CD1c-positive myeloid dendritic cell (primary cell): ENCODE measurements around the gene MRPL55.

Experiments
- DNase-seq: peaks from one replicate; pipeline ENCODE4 v3.0.0-alpha.2; 2016; ENCODE audit errors: extremely low spot score

Gene MRPL55

GRCh38 chr1:228109073-228109961 is at the start of gene MRPL55:
Gene MRPL55 (minus strand): TSS chr1:228109299. CDS start chr1:228108260, 1,039 bp downstream.
- peak; percentile 99 for DNase-seq

GRCh38 chr1:228158151-228159007 is 49.3 kb upstream of the MRPL55 start:
- no peak for DNase-seq

DNA sequence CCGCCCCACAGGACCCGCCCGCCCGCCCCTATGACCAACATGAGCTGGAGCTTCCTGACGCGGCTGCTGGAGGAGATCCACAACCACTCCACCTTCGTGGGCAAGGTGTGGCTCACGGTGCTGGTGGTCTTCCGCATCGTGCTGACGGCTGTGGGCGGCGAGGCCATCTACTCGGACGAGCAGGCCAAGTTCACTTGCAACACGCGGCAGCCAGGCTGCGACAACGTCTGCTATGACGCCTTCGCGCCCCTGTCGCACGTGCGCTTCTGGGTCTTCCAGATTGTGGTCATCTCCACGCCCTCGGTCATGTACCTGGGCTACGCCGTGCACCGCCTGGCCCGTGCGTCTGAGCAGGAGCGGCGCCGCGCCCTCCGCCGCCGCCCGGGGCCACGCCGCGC is 48.6 kb upstream of the MRPL55 start:
- DNase-seq = no peak

DNA sequence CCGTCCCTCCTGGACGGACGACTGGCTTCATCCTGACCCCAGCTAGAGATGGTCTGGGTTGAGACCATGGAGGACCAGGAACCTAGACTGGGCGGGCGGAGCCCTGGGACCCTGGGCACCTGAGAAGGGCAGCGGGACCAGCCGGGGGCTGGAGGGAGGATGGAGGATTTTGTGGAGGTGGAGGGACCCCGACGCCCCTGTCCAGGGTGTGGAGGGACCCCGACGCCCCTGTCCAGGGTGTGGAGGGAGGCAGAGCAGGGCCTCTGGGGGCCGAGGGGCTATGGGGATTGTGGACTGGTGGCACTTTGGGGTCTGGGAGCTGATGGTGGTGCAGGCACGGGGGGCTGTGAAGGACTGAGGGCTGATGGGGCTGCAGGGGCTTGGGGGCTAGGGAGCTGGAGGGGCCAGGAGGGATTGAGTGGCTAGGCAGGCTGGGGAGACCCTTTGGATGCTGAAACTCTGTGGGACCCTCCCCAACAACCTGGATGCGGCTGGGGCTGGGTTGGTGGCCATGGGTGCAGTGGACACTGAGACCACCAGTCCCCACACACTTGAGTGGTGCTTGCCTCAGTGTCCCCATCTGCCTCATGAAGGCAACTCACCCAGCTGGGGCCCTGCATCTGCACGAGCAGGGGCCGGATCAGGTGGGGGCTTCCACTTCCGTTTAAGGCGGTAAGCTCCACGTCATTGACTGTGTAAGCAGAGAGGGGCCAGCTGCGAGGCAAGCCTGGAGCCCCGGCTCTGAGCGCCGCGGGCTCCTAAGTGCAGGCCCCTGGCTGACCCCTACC is 48.0 kb upstream of the MRPL55 start:
- DNase-seq = no peak

- no peak for DNase-seq
Measured at GRCh38 chr1:228156515-228156881, 47.4 kb upstream of the MRPL55 start.

DNA sequence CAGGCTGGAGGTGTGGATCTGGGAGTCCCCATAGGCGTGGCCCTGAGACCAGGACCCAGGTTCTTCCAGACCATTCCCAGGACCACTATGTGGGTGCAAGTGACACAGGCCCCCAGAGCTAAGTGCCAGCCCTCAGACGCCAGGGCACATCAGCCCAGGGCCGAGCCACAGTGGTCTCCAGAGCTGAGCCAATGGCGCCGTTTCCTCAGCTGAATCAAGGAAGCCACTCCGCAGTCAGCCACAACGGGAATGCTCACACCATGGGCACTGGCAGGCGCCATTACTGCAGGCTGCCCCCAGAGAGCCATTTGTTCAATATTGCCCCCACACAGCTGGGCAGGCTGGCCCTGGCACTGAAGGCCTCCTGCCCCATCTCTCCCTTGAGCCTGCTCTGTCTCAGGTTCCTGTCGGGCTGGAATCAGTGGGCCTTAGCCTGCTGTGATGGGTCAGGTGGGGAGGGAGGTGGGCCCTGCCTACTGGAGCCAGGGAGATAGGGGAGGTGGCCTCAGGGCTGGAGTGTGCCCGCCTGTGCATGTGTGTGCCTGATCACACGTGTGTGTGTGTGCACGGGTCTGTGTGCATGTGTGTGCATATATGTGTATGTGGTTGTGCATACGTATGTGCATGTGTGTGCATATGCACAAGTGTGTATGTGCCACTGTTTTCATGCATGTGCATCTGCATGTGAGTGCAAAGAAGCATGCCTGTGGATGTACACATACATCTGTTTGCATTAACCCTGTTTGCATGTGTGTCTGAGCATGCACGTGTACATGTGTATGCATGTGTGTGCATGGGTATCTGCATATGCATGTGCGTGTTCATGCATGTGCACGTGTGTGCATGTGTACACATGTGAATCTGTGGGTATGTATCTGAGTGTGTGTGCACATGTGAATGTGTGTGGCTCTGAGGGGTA is 46.8 kb upstream of the MRPL55 start:
- no peak for DNase-seq

- no peak for DNase-seq
Measured at GRCh38 chr1:228154670-228155571, 45.8 kb upstream of the MRPL55 start.

GRCh38 chr1:228154021-228154669 is 45.0 kb upstream of the MRPL55 start:
- DNase-seq = no peak

DNA sequence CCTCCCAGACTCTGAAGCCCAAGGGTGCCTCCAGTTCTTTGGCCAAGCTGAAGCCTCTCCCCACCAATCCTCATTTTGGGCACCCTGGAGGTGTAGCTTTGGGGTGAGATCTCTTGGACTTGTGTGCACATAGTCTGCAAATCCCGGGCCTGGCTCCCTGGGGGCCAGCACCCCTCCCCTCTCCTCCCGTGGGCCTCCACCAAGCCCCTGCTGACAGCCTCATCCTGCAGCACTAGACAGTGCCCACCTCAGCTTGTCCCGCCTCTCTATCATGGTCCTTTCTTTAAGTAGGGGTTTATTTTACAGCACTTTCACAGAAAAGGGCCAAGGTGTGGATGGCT is 43.8 kb upstream of the MRPL55 start:
- DNase-seq = no peak

DNA sequence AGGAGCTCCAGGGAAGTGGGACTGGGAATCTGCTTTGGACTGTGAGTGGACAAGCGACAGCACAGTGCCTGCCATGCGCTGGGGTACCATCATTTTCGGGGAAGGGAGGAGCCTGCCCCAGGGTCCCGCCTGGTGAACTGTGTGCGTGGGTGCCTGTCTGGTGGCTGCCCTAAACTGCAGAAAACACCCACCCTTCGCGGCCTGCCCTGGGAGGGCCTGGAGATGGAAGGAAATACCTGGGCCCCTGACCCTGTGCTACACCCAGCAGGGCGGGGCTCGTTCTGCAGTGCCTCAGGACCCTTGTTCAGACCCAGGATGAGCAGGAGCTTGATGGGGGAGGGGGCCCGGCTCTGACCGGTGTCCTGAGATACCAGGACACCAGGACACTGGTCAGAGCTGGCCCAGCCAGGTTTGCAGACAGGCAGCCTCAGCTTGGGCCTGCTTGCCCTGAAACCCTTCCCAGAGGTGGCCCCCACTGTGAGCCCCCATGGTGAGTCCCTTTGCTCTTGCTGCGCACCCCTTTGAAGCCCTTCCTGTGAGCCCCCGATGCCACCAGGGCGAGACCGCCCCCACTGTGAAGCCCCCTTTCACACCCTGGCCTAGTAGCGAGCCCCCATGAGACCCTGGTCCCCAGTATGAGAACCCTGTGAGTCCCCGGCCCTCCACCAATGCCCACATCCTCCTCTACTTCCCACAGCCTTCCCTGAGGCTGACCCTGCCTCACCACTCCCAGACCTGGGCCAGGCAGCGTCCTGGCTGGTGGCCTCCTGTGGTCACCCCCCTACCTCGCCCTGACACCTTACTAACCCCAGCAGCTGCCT is 43.2 kb upstream of the MRPL55 start:
- DNase-seq = no peak

DNA sequence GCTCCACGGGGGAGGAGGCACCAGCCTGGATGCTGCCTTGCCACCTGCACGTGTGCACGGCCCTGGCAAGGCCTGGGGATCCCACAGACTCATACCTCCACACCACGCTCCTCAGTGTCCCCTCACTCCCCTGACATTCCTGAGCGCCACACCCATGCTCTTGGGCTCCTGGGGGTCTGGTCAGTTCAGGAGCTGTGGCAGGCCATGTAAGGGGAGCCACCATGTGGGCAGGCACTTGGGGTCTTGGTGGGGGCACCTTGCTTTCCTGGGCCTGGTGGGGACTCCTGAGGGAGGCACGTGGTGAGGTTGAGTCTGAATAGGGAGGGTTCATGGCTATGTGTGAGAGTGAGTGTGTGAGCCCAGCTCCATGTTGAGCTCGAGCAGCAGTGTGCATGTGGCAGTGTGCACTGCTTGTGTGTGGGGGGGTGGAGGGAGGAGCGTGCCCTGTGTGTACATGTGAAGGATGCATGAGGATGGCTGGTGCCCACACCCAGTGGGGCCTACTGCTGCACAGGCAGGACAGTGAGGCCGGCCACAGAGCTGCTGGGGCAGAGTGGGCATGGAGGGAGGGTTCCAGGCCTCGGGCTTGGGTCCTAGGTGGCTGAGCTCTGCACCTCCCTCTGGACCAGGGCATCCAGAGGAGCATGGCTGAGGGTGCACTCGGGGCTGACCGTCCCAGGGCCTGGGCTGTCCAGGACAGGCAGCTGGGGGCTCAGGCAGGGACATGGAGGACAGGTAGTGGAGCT is 42.3 kb upstream of the MRPL55 start:
- DNase-seq = no peak

GRCh38 chr1:228150461-228151179 is 41.5 kb upstream of the MRPL55 start:
- no peak for DNase-seq

- no peak for DNase-seq
Measured at GRCh38 chr1:228150120-228150460, 41.0 kb upstream of the MRPL55 start.

- DNase-seq = no peak
Measured at GRCh38 chr1:228149406-228150119, 40.5 kb upstream of the MRPL55 start, which contains the start of gene GJC2. Gene GJC2 (plus strand): TSS chr1:228149930. CDS start chr1:228157759, 7,829 bp downstream.

DNA sequence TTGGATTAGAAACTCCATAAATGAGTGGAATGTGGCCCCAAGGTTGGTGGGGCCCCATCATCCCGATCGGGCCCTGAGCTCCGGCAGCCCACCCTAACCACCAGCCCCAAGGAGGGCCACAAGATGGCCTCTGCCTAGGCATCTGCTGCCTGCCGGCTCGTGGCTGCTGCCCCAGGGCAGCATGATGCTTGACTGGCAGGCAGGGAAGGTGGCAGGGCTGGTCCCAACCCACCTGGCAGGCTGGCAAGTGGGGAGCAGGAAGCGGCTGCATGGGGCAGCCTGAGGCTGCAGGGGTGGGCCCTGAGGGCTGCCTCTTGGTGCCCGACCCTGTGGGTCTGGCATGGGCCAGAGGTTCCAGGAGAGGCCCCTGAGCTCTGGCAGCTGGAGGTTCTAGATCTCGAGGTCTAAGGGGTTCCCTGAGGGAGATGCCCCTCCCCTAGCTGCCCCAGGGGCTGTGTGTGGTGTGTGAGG is 39.9 kb upstream of the MRPL55 start:
- no peak for DNase-seq

GRCh38 chr1:228148196-228148861 is 39.2 kb upstream of the MRPL55 start:
- DNase-seq = no peak
